ENCODE data around the gene FGF19.
"Not testable (repeated sequence)": the region's sequence is repeated elsewhere in the genome, so short reads cannot be mapped to it uniquely, and the experiment has no call there.

Gene FGF19

GRCh38 chr11:69716891-69717747, 13.3 kb upstream of the FGF19 start:
- DNase-seq: no peak

- no peak for DNase-seq
Observed at GRCh38 chr11:69716099-69716498, 12.3 kb upstream of the FGF19 start.

- DNase-seq: no peak
Observed at GRCh38 chr11:69715446-69715845, 11.6 kb upstream of the FGF19 start.

GRCh38 chr11:69711822-69712801, 8.3 kb upstream of the FGF19 start:
- peak; percentile 52 to 73 for DNase-seq

- DNase-seq: no peak
Observed at GRCh38 chr11:69708736-69709401, 5.0 kb upstream of the FGF19 start.

- DNase-seq: no peak
Observed at GRCh38 chr11:69707176-69707575, 3.4 kb upstream of the FGF19 start.

- DNase-seq: no peak
Observed at GRCh38 chr11:69705901-69706787, 2.3 kb upstream of the FGF19 start.

- no peak for DNase-seq
Observed at GRCh38 chr11:69705351-69705811, 1.6 kb upstream of the FGF19 start.

GRCh38 chr11:69704508-69705253, 859 bp upstream of the FGF19 start:
- DNase-seq: no peak

GRCh38 chr11:69703453-69703767, 412 bp downstream of the FGF19 start:
- DNase-seq: no peak

GRCh38 chr11:69702769-69703452, 911 bp downstream of the FGF19 start:
- DNase-seq: no peak

GRCh38 chr11:69702239-69702691, 1.6 kb downstream of the FGF19 start:
- DNase-seq: no peak

GRCh38 chr11:69700278-69701140, 3.3 kb downstream of the FGF19 start:
- no peak for DNase-seq

GRCh38 chr11:69699213-69699612, 4.6 kb downstream of the FGF19 start:
- DNase-seq: no peak

- DNase-seq: no peak
Observed at GRCh38 chr11:69698362-69698761, 5.5 kb downstream of the FGF19 start.

- DNase-seq: no peak
Observed at GRCh38 chr11:69697861-69698260, 6.0 kb downstream of the FGF19 start.

- no peak for DNase-seq
Observed at GRCh38 chr11:69697469-69697843, 6.4 kb downstream of the FGF19 start.

- no peak for DNase-seq
Observed at GRCh38 chr11:69696749-69697468, 6.9 kb downstream of the FGF19 start.

- DNase-seq: not testable (repeated sequence)
Observed at GRCh38 chr11:69695995-69696394, 7.8 kb downstream of the FGF19 start.
